GM23338 (cell line): ENCODE data around the gene TMIGD3. TPM values are rescaled to one million over a fixed set of nuclear protein-coding genes. Genes with fewer than 3 reads are reported as not detected.

Experiments used
- ATAC-seq: fragments of 200-7000 bp; cut with Tn5 transposase; 3 replicates; pipeline ENCODE4 v1.9.1; 2020
- DNase-seq: peaks from one replicate; pipeline ENCODE4 v3.0.0-alpha.2; 2015; ENCODE audit warnings: low spot score
- H2AFZ ChIP-seq: fragments of 200-600 bp; sonication (generic); 2 replicates; pipeline ENCODE4 v1.8.0; 2016; ENCODE audit warnings: antibody characterized with exemption, mild to moderate bottlenecking, moderate library complexity
- H3F3A ChIP-seq: fragments of 200-600 bp; sonication (generic); replicated peaks from 2 replicates; pipeline ENCODE4 v1.8.0; 2017; ENCODE audit warnings: antibody characterized with exemption, mixed run types, low read depth
- H3K27ac ChIP-seq: fragments of 200-600 bp; sonication (generic); 2 replicates; pipeline ENCODE4 v1.6.1; 2016; ENCODE audit warnings: low read depth
- H3K27me3 ChIP-seq: fragments of 200-600 bp; sonication (generic); 2 replicates; pipeline ENCODE4 v1.8.0; 2016; ENCODE audit warnings: mild to moderate bottlenecking, mixed run types, moderate library complexity; ENCODE audit not compliant: insufficient read depth
- H3K36me3 ChIP-seq: fragments of 200-600 bp; sonication (generic); 2 replicates; pipeline ENCODE4 v1.8.0; 2016; ENCODE audit warnings: mild to moderate bottlenecking; ENCODE audit not compliant: insufficient read depth
- H3K4me1 ChIP-seq: fragments of 200-600 bp; sonication (generic); 2 replicates; pipeline ENCODE4 v1.8.0; 2016; ENCODE audit warnings: mild to moderate bottlenecking, moderate library complexity; ENCODE audit not compliant: insufficient read depth
- H3K4me2 ChIP-seq: fragments of 200-600 bp; sonication (generic); 2 replicates; pipeline ENCODE4 v1.7.1; 2017; ENCODE audit warnings: mixed run types
- H3K4me3 ChIP-seq: fragments of 200-600 bp; sonication (generic); 2 replicates; pipeline ENCODE4 v1.6.1; 2016; ENCODE audit warnings: mixed run types
- H3K79me2 ChIP-seq: fragments of 200-600 bp; sonication (generic); replicated peaks from 2 replicates; pipeline ENCODE4 v1.8.0; 2017; ENCODE audit warnings: mild to moderate bottlenecking; ENCODE audit not compliant: insufficient read depth
- H3K9me2 ChIP-seq: fragments of 200-600 bp; sonication (generic); 2 replicates; pipeline ENCODE4 v1.8.0; 2017; ENCODE audit not compliant: insufficient read depth
- H4K20me1 ChIP-seq: fragments of 200-600 bp; sonication (generic); replicated peaks from 2 replicates; pipeline ENCODE4 v1.8.0; 2017; ENCODE audit warnings: mild to moderate bottlenecking; ENCODE audit not compliant: insufficient read depth
- H3K27ac Mint-ChIP-seq: 2 replicates; pipeline ENCODE4 v1.8.0; 2020; ENCODE audit warnings: inconsistent platforms, mild to moderate bottlenecking, moderate library complexity, mixed read lengths
- H3K27me3 Mint-ChIP-seq: 3 replicates; pipeline ENCODE4 v1.8.0; 2022; ENCODE audit warnings: low read depth, mild to moderate bottlenecking, moderate library complexity, mixed read lengths, inconsistent platforms; ENCODE audit not compliant: insufficient read depth, poor library complexity
- H3K36me3 Mint-ChIP-seq: 3 replicates; pipeline ENCODE4 v1.8.0; 2021; ENCODE audit warnings: low read depth, mild to moderate bottlenecking, inconsistent platforms, moderate library complexity, mixed read lengths
- H3K4me1 Mint-ChIP-seq: 3 replicates; pipeline ENCODE4 v1.8.0; 2020; ENCODE audit warnings: mild to moderate bottlenecking, inconsistent platforms, mixed read lengths
- H3K4me3 Mint-ChIP-seq: 3 replicates; pipeline ENCODE4 v1.8.0; 2021; ENCODE audit warnings: moderate library complexity, mild to moderate bottlenecking, inconsistent platforms, mixed read lengths
- H3K9me3 Mint-ChIP-seq: 3 replicates; pipeline ENCODE4 v1.8.0; 2020; ENCODE audit warnings: moderate library complexity, mild to moderate bottlenecking, inconsistent platforms, mixed read lengths
- CREB1 ChIP-seq: fragments of 250-450 bp; sonication (Bioruptor Pico); IDR thresholded peaks from 2 replicates; pipeline ENCODE4 v1.5.0; 2020; ENCODE audit warnings: low read depth, mild to moderate bottlenecking, moderate library complexity
- CTCF ChIP-seq, 2 experiments: fragments of 200-600 bp in 1 of 2; sonication (generic) in 1 of 2; conservative IDR thresholded peaks; 2 replicates each; pipeline versions ENCODE4 v1.5.1 to v1.6.1; 2016 to 2017; ENCODE audit warnings: antibody characterized with exemption in 2 of 2, low read depth in 2 of 2, mild to moderate bottlenecking in 2 of 2, moderate library complexity in 1 of 2
- EZH2 ChIP-seq: fragments of 200-600 bp; sonication (generic); IDR thresholded peaks from one replicate; pipeline ENCODE4 v1.8.0; 2017; ENCODE audit warnings: antibody characterized with exemption, mild to moderate bottlenecking, low read depth; ENCODE audit not compliant: unreplicated experiment
- EZH2phosphoT487 ChIP-seq: fragments of 200-600 bp; sonication (generic); IDR thresholded peaks from one replicate; pipeline ENCODE4 v1.8.1; 2018; ENCODE audit warnings: antibody characterized with exemption; ENCODE audit not compliant: unreplicated experiment
- JUNB ChIP-seq: IDR thresholded peaks from one replicate; pipeline ENCODE4 v1.6.1; 2016; ENCODE audit warnings: antibody characterized with exemption; ENCODE audit not compliant: unreplicated experiment
- NANOG ChIP-seq: IDR thresholded peaks from 2 replicates; pipeline ENCODE4 v1.6.1; 2016; ENCODE audit warnings: antibody characterized with exemption, borderline replicate concordance
- REST ChIP-seq: IDR thresholded peaks from one replicate; pipeline ENCODE4 v1.6.1; 2018; ENCODE audit warnings: antibody characterized with exemption; ENCODE audit not compliant: unreplicated experiment
- ZNF114 ChIP-seq: fragments of 250-450 bp; sonication (Bioruptor Pico); IDR thresholded peaks from 2 replicates; pipeline ENCODE4 v1.5.0; 2020; ENCODE audit warnings: mild to moderate bottlenecking, moderate library complexity
- ZNF331 ChIP-seq: fragments of 250-450 bp; sonication (Bioruptor Pico); IDR thresholded peaks from 2 replicates; pipeline ENCODE4 v1.5.0; 2020; ENCODE audit warnings: low read depth, mild to moderate bottlenecking, moderate library complexity
- polyA plus RNA-seq: library from polyadenylated mRNA; unstranded; fragments of >200 nt; fragmentation: Nextera tagmentation; extraction: Ambion mirVana; gene quantifications from 2 replicates; pipeline ENCODE4 v1.2.1, GENCODE V29; 2016
- total RNA-seq: library from RNA; depleted of rRNA; stranded (reverse); fragments of >200 nt; shearing (Covaris generic); gene quantifications from 2 replicates; pipeline ENCODE4 v1.2.3, GENCODE V29; 2014
- TF ChIP-seq, protein P1 (sequence below): IDR thresholded peaks from 2 replicates; pipeline ENCODE4 v1.6.1; 2016; ENCODE audit warnings: antibody characterized with exemption

The TMIGD3 gene
- total and polyA plus RNA-seq, 2 experiments from 2014 or later, result not detected

GRCh38 chr1:111520053-111520452 lies 16.6 kb upstream of the TMIGD3 start (continued):
- TF ChIP-seq REST (no peak), ZNF331 (CRISPR knock-in tag) (no peak)

DNA sequence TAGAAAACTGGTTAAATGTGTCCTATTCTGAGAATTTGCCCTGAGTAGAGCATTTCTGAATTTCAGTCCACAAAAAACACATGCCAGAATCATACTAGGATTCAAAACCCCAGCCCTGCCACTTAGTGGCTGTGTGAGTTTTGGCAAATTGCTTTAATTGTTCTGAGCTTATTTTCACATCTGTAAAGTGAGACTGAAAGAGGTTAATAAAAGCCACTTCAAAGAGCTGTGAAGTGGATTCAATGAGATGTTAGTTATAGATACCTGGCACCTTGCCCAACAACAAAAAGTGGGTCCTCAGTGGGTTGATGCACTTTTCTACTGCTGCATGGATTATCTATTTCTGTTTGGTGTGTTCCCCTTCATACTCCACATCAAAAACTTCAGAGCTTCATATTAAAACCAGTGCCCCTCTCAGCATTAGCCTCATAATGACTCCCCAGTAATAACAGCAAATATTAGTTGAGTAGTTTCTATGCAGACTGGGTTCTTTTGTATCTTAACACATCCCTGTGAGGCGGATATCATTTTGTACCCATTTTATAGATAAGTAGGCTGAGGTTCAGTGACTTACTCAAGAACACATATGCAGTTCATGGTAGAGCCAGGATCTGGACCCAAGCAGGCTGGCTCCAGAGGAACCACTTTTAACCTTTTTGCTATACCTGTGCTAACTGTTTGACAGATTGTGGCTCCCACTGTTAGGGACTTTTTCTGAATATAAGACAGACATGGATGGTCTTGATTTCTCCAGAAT lies 14.2 kb upstream of the TMIGD3 start:
- H3K4me2 ChIP-seq, result no peak overlapping the region
- no peak overlapping the region for H3K27ac Mint-ChIP-seq
- H3K4me1 Mint-ChIP-seq, result peaks cover 5% of the 10 kb centered on the region; the same call in 2 of the 3 replicates
- peaks cover 11% of the 10 kb centered on the region; the same call in 1 of the 2 replicates for H3K27me3 ChIP-seq
- no peaks in the 10 kb centered on the region for H4K20me1 ChIP-seq
- H3K4me3 Mint-ChIP-seq, result no peak overlapping the region
- H3K9me2 ChIP-seq, result no peaks in the 10 kb centered on the region
- DNase-seq (no peak), ATAC-seq (no peak)
- H3K4me1 ChIP-seq, result peaks cover 4% of the 10 kb centered on the region; the same call in 1 of the 2 replicates
- H2AFZ ChIP-seq, result no peak overlapping the region
- no peaks in the 10 kb centered on the region for H3K36me3 ChIP-seq
- H3K4me3 ChIP-seq, result no peak overlapping the region
- H3K79me2 ChIP-seq, result no peaks in the 10 kb centered on the region
- H3K27ac ChIP-seq, result no peak overlapping the region
- no peaks in the 10 kb centered on the region for H3F3A ChIP-seq
- peaks cover 12% of the 10 kb centered on the region for H3K27me3 Mint-ChIP-seq
- no peaks in the 10 kb centered on the region for H3K36me3 Mint-ChIP-seq
- H3K9me3 Mint-ChIP-seq, result no peaks in the 10 kb centered on the region; the same call in 2 of the 3 replicates
- TF ChIP-seq EZH2phosphoT487 (no peak), CTCF (conservative IDR thresholded peaks at IDR 0.05; ENCODE audit: low read depth in 2 of 2) (no peak), CREB1 (no peak), JUNB (no peak), ZNF114 (CRISPR knock-in tag) (no peak), NANOG (no peak), EZH2 (no peak), REST (no peak)
- TF ChIP-seq, protein P1, sequence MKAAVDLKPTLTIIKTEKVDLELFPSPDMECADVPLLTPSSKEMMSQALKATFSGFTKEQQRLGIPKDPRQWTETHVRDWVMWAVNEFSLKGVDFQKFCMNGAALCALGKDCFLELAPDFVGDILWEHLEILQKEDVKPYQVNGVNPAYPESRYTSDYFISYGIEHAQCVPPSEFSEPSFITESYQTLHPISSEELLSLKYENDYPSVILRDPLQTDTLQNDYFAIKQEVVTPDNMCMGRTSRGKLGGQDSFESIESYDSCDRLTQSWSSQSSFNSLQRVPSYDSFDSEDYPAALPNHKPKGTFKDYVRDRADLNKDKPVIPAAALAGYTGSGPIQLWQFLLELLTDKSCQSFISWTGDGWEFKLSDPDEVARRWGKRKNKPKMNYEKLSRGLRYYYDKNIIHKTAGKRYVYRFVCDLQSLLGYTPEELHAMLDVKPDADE, result no peak
